ENCODE results near the gene MGST1.

DNA sequence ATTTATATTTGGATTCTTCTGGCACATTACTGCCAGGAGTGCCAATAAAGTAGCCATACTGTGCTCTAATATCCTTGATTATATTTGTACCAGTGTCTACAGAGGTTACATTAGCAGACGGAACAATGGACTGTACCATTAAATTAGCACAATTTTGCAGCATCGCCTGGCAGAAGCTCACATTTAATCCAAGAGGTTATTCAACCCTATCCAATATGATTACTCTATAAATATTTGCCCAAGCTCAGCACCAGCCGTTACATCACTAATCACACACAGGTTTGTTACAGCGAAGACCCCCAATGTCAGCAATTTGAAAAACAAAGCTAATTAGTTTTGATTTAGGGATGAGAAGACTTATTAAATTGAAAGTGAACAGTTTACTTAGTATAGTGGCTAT is 16.9 kb upstream of the MGST1 start:
- TF ChIP-seq CTCF (IDR thresholded peaks at IDR 0.05) = no peak
- TF ChIP-seq POLR2A (IDR thresholded peaks at IDR 0.05) = no peak

Data from tibial nerve (tissue), 3 donors.